C4-2B (cell line): ENCODE measurements around the gene MRGPRE.

ENCODE experiments used
- ZFX ChIP-seq: fragments of 450-650 bp; IDR thresholded peaks from 2 replicates; pipeline ENCODE4 v1.6.1; 2017
- TF ChIP-seq, protein P1 (sequence below): fragments of 450-650 bp; conservative IDR thresholded peaks from 2 replicates; pipeline ENCODE4 v1.5.1; 2017; ENCODE audit warnings: mild to moderate bottlenecking

GRCh38 chr11:3202759-3203158, 29.5 kb downstream of the MRGPRE start:
- TF ChIP-seq, protein P1, sequence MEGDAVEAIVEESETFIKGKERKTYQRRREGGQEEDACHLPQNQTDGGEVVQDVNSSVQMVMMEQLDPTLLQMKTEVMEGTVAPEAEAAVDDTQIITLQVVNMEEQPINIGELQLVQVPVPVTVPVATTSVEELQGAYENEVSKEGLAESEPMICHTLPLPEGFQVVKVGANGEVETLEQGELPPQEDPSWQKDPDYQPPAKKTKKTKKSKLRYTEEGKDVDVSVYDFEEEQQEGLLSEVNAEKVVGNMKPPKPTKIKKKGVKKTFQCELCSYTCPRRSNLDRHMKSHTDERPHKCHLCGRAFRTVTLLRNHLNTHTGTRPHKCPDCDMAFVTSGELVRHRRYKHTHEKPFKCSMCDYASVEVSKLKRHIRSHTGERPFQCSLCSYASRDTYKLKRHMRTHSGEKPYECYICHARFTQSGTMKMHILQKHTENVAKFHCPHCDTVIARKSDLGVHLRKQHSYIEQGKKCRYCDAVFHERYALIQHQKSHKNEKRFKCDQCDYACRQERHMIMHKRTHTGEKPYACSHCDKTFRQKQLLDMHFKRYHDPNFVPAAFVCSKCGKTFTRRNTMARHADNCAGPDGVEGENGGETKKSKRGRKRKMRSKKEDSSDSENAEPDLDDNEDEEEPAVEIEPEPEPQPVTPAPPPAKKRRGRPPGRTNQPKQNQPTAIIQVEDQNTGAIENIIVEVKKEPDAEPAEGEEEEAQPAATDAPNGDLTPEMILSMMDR = no peak
- no peak for TF ChIP-seq ZFX
